ENCODE results near the gene TRAPPC10. TPM values are rescaled to one million over a fixed set of nuclear protein-coding genes. Genes with fewer than 3 reads are reported as not detected.

The TRAPPC10 gene
- total RNA-seq, 3 donors from 2014 or later (not counting 1 experiment from before 2014, with no cell fraction given) = 187 to 232 (median 213) TPM

- Mint-ChIP-seq H3K9me3 (no peaks in the 10 kb centered on the region), H3K36me3 (peaks cover 44% of the 10 kb centered on the region), H3K4me3 (peak overlapping the region; percentile 13), H3K27me3 (ENCODE audit: low read depth in 2 of 2) (no peaks in the 10 kb centered on the region), H3K4me1 (peaks cover 72 to 82% of the 10 kb centered on the region in 2 donors), H3K27ac (peak overlapping the region; percentile 98 to 99)
- TF ChIP-seq CTCF (IDR thresholded peaks at IDR 0.05) = no peak
- Histone ChIP-seq H3K4me3 (ENCODE audit: low read length) (no peak overlapping the region), H3K9me3 (ENCODE audit: control insufficient read depth, insufficient read depth, low read length) (no peaks in the 10 kb centered on the region), H3K27ac (ENCODE audit: low read length) (peak overlapping the region; percentile 2), H3K4me1 (ENCODE audit: control insufficient read depth, insufficient read depth, low read length) (peaks cover 57% of the 10 kb centered on the region), H3K36me3 (ENCODE audit: control insufficient read depth, insufficient read depth, low read length) (peaks cover 73% of the 10 kb centered on the region), H3K27me3 (ENCODE audit: control insufficient read depth, insufficient read depth, low read length) (no peaks in the 10 kb centered on the region)
- 89% methylated on average over 5 of the region's 5 CpGs for WGBS (ENCODE audit: insufficient coverage)
- intact Hi-C loops (cut with micrococcal nuclease) = no loop called here
- ATAC-seq = no peak
- peak in 1 of 2 donors; percentile 55 for DNase-seq
Measured at GRCh38 chr21:44078411-44078981, 66.4 kb downstream of the TRAPPC10 start.

- DNase-seq = no peak
- Mint-ChIP-seq H3K9me3 (no peaks in the 10 kb centered on the region), H3K27me3 (ENCODE audit: low read depth in 2 of 2) (no peaks in the 10 kb centered on the region), H3K4me1 (peaks cover 73 to 83% of the 10 kb centered on the region in 2 donors), H3K27ac (peak overlapping the region; percentile 98 to 99), H3K4me3 (peak overlapping the region; percentile 18), H3K36me3 (peaks cover 44% of the 10 kb centered on the region)
- WGBS (ENCODE audit: insufficient coverage) = 100% methylated on average over 1 of the region's 3 CpGs
- H3K27ac ChIP-seq (ENCODE audit: low read length) = peak overlapping the region; percentile 2
- H3K4me3 ChIP-seq (ENCODE audit: low read length) = no peak overlapping the region
- no peak for ATAC-seq
- peaks cover 60% of the 10 kb centered on the region for H3K4me1 ChIP-seq (ENCODE audit: control insufficient read depth, insufficient read depth, low read length)
- H3K9me3 ChIP-seq (ENCODE audit: control insufficient read depth, insufficient read depth, low read length) = no peaks in the 10 kb centered on the region
- no peaks in the 10 kb centered on the region for H3K27me3 ChIP-seq (ENCODE audit: control insufficient read depth, insufficient read depth, low read length)
- no peak for TF ChIP-seq CTCF (IDR thresholded peaks at IDR 0.05)
- H3K36me3 ChIP-seq (ENCODE audit: control insufficient read depth, insufficient read depth, low read length) = peaks cover 67% of the 10 kb centered on the region
- intact Hi-C loops (cut with micrococcal nuclease) = no loop called here
Measured at GRCh38 chr21:44079446-44079845, 67.3 kb downstream of the TRAPPC10 start.

- peaks cover 67% of the 10 kb centered on the region for H3K36me3 ChIP-seq (ENCODE audit: control insufficient read depth, insufficient read depth, low read length)
- Mint-ChIP-seq H3K4me3 (peak overlapping the region; percentile 4), H3K27me3 (ENCODE audit: low read depth in 2 of 2) (no peaks in the 10 kb centered on the region), H3K27ac (peak overlapping the region; percentile 98 to 99), H3K4me1 (peaks cover 73 to 83% of the 10 kb centered on the region in 2 donors), H3K36me3 (peaks cover 44% of the 10 kb centered on the region), H3K9me3 (no peaks in the 10 kb centered on the region)
- H3K4me1 ChIP-seq (ENCODE audit: control insufficient read depth, insufficient read depth, low read length) = peaks cover 61% of the 10 kb centered on the region
- no peak overlapping the region for H3K27ac ChIP-seq (ENCODE audit: low read length)
- no peak overlapping the region for H3K4me3 ChIP-seq (ENCODE audit: low read length)
- TF ChIP-seq CTCF (IDR thresholded peaks at IDR 0.05) = no peak
- intact Hi-C loops (cut with micrococcal nuclease) = no loop called here
- DNase-seq (no peak), ATAC-seq (no peak)
- no peaks in the 10 kb centered on the region for H3K9me3 ChIP-seq (ENCODE audit: control insufficient read depth, insufficient read depth, low read length)
- WGBS (ENCODE audit: insufficient coverage) = 98% methylated on average over 6 of the region's 7 CpGs
- H3K27me3 ChIP-seq (ENCODE audit: control insufficient read depth, insufficient read depth, low read length) = no peaks in the 10 kb centered on the region
Measured at GRCh38 chr21:44079846-44080245, 67.7 kb downstream of the TRAPPC10 start.
